Right lobe of liver (tissue), 4 donors: Measurements from ENCODE around the gene CD4.

Experiments used
- CTCF ChIP-seq, 4 donors: fragments of 200-600 bp in 3 of 4; fragments of 450-650 bp in 1 of 4; IDR thresholded peaks; one replicate each; pipeline versions ENCODE4 v1.5.1 to v1.8.0; 2016 to 2022; ENCODE audit warnings: antibody characterized with exemption in 4 of 4, mild to moderate bottlenecking in 2 of 4
- POLR2A ChIP-seq: fragments of 450-650 bp; IDR thresholded peaks from one replicate; pipeline ENCODE4 v1.6.1; 2017; ENCODE audit warnings: antibody characterized with exemption, mild to moderate bottlenecking
- donor health status: DM: no; HTN: no; CAD: no.
- donor health status: DM: no; HTN: no; CAD: no.
- donor health status: DM: no; HTN: yes; CAD: no.

GRCh38 chr12:6820166-6820565, 30.8 kb downstream of the CD4 start:
- no peak for TF ChIP-seq CTCF (IDR thresholded peaks at IDR 0.05)
- TF ChIP-seq POLR2A: no peak
